Sciatic nerve (tissue), 2 donors: ENCODE results near the gene PLOD2. TPM values are rescaled to one million over a fixed set of nuclear protein-coding genes. Genes with fewer than 3 reads are reported as not detected.
A peak's percentile ranks its signal among the peaks of the same experiment; 100 is the strongest.
"Not testable (repeated sequence)": the region's sequence is repeated elsewhere in the genome, so short reads cannot be mapped to it uniquely, and the experiment has no call there.

Experiments used
- ATAC-seq: fragments of 200-7000 bp; cut with Tn5 transposase; one replicate; pipeline ENCODE4 v1.9.1; 2020; ENCODE audit warnings: mild to moderate bottlenecking, moderate library complexity
- DNase-seq: peaks from one replicate; pipeline ENCODE4 v3.0.0-alpha.2; 2020; ENCODE audit warnings: low spot score
- intact Hi-C: fragments of 100-400 bp; cut with DNase I; formaldehyde crosslinking; loops from one replicate; pipeline ENCODE4 v1.14.2; 2022
- total RNA-seq: library from RNA; stranded (reverse); fragmentation: NEBNext Ultra II Directional; extraction: Animal tissue kit (Norgen Biotek cat#: 25700); gene quantifications from one replicate; pipeline ENCODE4 v1.2.1, GENCODE V29; 2021
- donor health status: DM: no; HTN: no; CAD: no.
- donor health status: DM: no; HTN: no; CAD: no.

The PLOD2 gene
- total RNA-seq, 1 donor from 2014 or later = 37.2 TPM

DNA sequence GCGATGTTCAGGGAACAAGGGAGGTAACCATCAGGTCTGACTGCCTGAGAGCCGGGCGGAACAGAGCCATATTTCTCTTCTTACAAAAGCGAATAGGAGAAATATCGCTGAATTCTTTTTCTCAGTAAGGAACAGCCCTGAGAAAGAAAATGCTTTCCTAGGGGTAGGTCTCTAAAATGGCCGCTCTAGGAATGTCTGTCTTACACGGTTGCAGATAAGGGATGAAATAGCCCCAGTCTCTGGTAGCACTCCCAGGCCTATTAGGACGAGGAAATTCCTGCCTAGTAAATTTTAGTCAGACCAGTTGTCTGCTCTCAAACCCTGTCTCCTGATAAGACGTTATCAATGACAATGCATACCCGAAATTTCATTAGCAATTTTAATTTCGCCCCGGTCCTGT lies 47.2 kb downstream of the PLOD2 start:
- intact Hi-C loops = not testable (repeated sequence)

GRCh38 chr3:146111337-146111736 lies 49.6 kb downstream of the PLOD2 start:
- intact Hi-C loops = no loop called here
- ATAC-seq (no peak), DNase-seq (no peak)

More for the DNA sequence above, 47.2 kb downstream of the PLOD2 start:
- not testable (repeated sequence) for DNase-seq, ATAC-seq

DNA sequence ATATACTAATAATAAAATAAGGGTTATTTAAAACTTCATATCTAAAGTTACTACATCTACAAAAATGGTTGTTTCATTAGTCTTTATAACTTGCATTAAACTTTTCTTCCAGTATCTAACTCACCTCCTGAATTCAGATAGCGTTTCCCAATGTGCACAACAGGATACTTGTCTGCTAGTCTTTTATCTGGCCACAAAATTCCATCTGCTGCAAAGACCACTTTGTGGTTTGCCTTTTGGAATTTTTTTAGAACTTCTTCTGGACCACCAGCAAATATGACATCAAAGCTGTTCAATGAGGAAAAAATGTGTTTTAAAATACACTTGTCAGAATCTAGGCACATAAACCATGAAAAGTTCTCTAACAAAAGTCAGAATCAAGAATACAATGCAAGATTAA lies 50.8 kb downstream of the PLOD2 start:
- no peak for ATAC-seq
- no peak for DNase-seq
- intact Hi-C loops = no loop called here

- ATAC-seq (peak; percentile 36), DNase-seq (no peak)
- intact Hi-C loops = no loop called here
These were observed 54.0 kb downstream of the PLOD2 start for GRCh38 chr3:146106986-146107385.

GRCh38 chr3:146104068-146104467 lies 56.9 kb downstream of the PLOD2 start:
- intact Hi-C loops = no loop called here
- DNase-seq (no peak), ATAC-seq (no peak)

- ATAC-seq = no peak
- DNase-seq = no peak
- intact Hi-C loops = no loop called here
These were observed 58.1 kb downstream of the PLOD2 start for GRCh38 chr3:146102885-146103284.

GRCh38 chr3:146101538-146101937 lies 59.4 kb downstream of the PLOD2 start:
- DNase-seq (no peak), ATAC-seq (no peak)
- intact Hi-C loops = no loop called here

DNA sequence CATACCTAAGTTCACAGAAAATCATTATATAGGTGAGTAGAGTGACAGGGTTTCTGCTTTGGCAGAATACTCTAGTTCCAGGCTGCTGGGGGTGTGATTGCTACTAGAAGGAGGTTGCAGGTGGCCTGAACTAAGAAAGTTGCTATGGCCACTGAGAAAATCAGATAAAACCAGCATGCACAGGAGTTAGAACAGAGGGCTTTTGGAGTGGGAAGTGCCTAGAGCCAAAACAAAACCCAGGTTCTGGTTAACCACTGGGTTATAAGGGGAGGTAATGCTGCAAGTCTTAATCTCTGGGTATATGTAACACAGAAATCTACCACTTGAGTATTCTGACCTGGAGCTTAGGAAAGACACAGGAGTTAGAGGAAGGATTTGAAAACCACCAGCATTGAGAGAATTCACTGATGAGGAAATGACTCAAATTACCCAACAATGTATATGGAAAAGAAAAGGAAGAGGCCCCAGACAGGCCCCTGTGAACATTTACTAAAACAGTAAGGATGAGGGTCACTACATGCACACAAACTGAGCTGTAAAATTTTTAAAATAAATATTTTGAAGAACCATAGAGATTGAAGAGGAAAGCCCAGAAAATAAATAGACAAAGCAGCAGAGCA lies 60.0 kb downstream of the PLOD2 start:
- ATAC-seq (no peak), DNase-seq (no peak)
- intact Hi-C loops = no loop called here

DNA sequence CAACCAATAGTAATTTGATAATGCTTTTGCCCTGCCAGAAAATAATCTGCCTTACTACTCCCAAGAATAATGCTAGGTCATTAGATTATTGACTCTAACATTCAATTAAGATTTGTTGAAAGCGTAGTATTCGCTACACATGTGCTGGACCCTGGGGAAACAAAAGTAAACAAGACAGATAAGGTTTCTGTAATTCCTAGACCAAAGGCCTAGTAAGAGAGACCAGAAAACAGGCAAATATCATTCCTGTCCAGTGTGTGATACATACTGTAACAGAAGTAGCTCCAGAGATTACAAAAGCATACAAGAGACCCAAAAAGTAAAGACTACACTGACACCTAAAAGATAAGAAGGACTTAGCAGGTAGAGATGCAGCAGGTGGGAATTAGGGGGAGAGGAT lies 60.8 kb downstream of the PLOD2 start:
- intact Hi-C loops = no loop called here
- no peak for DNase-seq
- ATAC-seq = no peak

DNA sequence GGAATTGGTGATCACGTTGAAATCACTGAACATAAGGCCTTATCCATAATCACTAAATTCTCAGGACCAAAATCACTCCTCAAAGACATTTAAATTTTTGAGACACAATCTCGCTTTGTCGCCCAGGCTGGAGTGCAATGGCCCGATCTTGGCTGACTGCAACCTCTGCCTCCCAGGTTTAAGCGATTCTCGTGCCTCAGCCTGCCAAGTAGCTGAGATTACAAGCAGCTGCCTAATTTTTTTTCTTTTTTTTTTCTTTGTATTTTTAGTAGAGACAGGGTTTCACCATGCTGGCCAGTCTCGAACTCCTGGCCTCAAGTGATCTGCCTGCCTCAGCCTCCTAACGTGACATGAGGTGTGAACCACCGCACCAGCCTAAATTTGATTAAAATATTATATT lies 61.7 kb downstream of the PLOD2 start:
- ATAC-seq (no peak), DNase-seq (no peak)
- intact Hi-C loops = no loop called here

DNA sequence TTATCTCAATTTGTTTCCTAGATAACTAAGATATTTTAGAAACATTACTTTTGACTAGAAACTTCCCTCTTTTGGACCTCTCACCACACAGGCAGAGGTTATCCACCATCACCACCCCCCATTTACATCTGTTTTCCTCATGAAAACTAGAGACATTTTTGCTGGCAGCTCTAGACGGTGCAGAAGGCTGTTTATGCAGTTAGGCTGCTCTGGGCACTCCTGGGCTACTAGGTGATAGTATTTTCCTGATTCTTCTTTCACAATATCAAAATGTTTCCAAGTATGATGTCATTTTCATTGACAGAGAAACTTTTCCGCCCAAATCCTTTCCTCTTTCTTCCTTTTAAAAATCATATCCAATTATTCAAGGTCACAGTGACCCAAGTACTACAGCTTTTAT lies 67.1 kb downstream of the PLOD2 start:
- ATAC-seq (peak; percentile 86), DNase-seq (no peak)
- intact Hi-C loops = no loop called here

DNA sequence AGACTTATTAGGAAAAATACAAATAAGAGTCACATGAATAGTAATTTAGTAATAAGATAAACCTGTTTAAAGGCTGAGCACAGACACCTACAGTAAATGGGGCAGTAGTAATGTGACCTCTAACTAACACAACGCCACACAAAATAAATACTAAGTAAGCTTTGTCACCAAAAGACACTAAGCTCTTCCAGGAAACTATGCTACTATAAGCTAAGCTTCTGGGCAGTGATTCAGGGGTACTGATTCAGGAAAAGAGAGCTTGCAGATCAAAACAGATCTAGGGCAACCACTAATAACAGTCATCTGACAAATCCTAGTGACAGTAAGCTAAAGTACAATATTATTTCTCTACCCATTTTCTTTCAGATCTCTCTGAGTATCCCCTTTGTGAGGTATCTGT lies 68.8 kb downstream of the PLOD2 start:
- no peak for ATAC-seq
- no peak for DNase-seq
- intact Hi-C loops = no loop called here

DNA sequence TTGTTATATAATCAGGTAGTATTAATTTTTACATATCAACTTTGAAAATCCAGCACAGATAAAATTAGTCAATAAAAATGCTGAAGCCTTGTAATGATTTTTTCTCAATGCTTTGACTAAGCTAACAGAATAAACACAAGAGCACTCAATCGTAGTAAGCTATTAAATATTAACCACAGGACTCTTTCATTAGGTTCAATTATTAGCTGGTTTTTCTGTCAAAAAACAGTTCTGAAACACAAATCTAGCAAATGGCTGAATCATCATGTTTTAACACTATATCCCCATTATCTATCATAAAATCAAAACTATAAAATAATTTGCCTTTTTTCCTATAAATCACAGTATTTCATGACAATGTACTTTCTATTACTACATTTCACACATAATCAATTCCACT lies 69.6 kb downstream of the PLOD2 start:
- intact Hi-C loops = no loop called here
- no peak for DNase-seq
- ATAC-seq = no peak

DNA sequence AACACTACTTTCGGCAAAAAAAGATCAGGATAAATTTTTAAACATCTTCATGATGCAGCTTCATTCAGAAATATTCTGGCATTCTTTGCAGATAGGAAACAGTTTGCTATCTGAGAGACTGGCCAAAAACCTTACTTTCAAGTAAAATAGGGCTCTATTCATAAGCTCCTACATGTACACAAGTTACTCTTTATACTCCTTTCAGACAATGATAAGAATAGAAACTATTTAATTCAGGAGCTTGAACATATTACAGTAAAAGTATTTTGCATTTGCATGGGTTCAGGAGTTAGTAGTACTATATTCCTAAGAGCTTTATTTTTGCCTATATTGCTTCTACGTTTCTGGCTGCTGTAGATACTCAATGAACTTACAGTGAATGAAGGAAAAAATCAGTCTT lies 70.5 kb downstream of the PLOD2 start:
- DNase-seq (no peak), ATAC-seq (no peak)
- intact Hi-C loops = no loop called here

GRCh38 chr3:146088840-146089239 lies 72.1 kb downstream of the PLOD2 start:
- intact Hi-C loops = no loop called here
- no peak for ATAC-seq

DNA sequence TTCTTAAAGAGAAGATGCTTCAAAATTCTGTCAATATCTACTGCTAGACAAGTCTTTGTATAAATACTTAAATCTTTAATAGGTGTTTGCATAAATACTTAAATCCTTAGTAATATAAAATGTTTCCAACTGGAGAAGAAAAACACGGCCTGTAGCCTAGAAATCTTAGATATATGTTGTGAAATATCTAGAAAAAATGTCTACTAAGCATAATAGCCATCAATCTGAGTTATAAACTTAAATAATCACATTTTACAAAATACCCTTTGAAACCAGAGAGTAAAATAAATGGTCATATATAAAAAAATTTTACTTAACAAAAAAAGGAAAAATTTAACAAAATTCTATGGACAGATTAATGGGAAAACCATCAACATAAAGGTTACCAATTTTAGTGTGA lies 73.9 kb downstream of the PLOD2 start:
- DNase-seq (no peak), ATAC-seq (no peak)
- intact Hi-C loops = no loop called here

More at GRCh38 chr3:146088840-146089239, 72.1 kb downstream of the PLOD2 start:
- DNase-seq = no peak

DNA sequence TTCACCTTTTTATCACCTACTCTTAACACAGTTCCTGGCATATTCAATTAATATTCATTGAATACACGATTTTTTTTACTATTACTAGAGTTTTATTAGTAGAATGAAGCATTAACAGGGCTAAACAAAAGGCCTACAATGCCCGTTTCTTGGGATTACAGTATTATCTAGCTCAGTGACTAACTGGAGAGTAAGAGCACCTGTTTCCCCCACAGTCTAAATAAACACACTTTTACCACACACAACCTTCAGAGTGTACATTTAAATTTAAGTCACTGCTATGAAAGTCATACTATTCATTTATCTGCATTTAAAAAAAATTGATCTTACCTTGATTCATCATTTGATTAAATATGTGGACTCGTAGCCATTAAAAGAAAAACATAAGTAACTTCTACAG lies 74.8 kb downstream of the PLOD2 start:
- intact Hi-C loops = no loop called here
- no peak for ATAC-seq
- no peak for DNase-seq

GRCh38 chr3:146085678-146086077 lies 75.3 kb downstream of the PLOD2 start:
- intact Hi-C loops = no loop called here
- DNase-seq = no peak
- ATAC-seq = no peak

DNA sequence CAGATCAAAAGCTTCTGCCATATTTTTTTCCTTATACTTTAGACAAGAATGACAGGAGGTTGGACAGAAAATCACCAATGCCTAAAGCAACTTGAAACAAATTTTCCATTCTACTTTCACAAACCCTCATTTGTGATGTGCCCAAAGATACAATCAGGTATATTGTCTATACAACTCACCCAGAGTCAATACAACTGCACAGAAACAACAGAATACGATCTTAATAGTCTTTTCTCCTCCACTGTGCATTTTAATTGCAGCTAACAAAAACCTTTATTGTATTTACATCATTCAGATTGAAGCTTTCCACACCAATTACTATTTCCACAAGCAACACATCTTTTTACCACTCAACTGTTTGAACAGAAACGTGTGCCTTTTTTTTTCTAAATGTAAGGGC lies 80.4 kb downstream of the PLOD2 start:
- ATAC-seq = no peak
- intact Hi-C loops = no loop called here
- no peak for DNase-seq

- intact Hi-C loops = no loop called here
- ATAC-seq (no peak), DNase-seq (no peak)
These were observed 83.0 kb downstream of the PLOD2 start for GRCh38 chr3:146078031-146078430.

- intact Hi-C loops = no loop called here
- no peak for ATAC-seq
- DNase-seq = no peak
These were observed 83.8 kb downstream of the PLOD2 start for GRCh38 chr3:146077181-146077580.

GRCh38 chr3:146072824-146073223 lies 88.2 kb downstream of the PLOD2 start:
- no peak for ATAC-seq
- intact Hi-C loops = no loop called here
- no peak for DNase-seq
